ENCODE results near the gene UNC13D. TPM values are rescaled to one million over a fixed set of nuclear protein-coding genes. Genes with fewer than 3 reads are reported as not detected.

Gene UNC13D
- total RNA-seq, 2 donors from 2014 or later = 6.3 to 6.4 TPM

DNA sequence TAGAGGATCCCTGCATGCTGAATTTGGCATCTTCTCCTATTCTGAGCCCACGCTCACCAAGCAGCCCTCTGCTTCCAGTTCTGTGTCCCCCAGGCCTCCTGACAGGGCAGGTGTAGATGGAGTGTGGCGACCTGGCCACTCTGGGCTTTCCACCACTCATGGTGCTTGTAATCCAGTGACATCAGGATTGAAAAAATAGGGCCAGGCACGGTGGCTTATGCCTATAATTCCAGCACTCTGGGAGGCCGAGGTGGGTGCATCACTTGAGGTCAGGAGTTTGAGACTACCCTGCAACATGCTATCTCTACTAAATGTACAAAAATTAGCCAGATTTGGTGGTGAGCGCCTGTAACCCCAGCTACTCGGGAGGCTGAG is 30.2 kb downstream of the UNC13D start:
- peaks cover 48% of the 10 kb centered on the region for H3K36me3 Mint-ChIP-seq (ENCODE audit: low read depth)
- Histone ChIP-seq H3K27me3 (ENCODE audit: control insufficient read depth, insufficient read depth, low read length, poor library complexity, severe bottlenecking) (no peaks in the 10 kb centered on the region), H3K9me3 (ENCODE audit: control insufficient read depth, low read length) (no peaks in the 10 kb centered on the region), H3K4me1 (ENCODE audit: control insufficient read depth, insufficient read depth, low read length) (no peaks in the 10 kb centered on the region), H3K27ac (ENCODE audit: low read depth, low read length) (no peak overlapping the region), H3K9ac (ENCODE audit: extremely low read depth, low read length, poor library complexity, severe bottlenecking) (no peak overlapping the region), H3K36me3 (ENCODE audit: control insufficient read depth, insufficient read depth, low read length) (peaks cover 66% of the 10 kb centered on the region), H3K4me3 (ENCODE audit: low read length) (no peak overlapping the region)
- no peaks in the 10 kb centered on the region for H3K9me3 Mint-ChIP-seq
- DNase-seq = no peak
- TF ChIP-seq, protein P1, sequence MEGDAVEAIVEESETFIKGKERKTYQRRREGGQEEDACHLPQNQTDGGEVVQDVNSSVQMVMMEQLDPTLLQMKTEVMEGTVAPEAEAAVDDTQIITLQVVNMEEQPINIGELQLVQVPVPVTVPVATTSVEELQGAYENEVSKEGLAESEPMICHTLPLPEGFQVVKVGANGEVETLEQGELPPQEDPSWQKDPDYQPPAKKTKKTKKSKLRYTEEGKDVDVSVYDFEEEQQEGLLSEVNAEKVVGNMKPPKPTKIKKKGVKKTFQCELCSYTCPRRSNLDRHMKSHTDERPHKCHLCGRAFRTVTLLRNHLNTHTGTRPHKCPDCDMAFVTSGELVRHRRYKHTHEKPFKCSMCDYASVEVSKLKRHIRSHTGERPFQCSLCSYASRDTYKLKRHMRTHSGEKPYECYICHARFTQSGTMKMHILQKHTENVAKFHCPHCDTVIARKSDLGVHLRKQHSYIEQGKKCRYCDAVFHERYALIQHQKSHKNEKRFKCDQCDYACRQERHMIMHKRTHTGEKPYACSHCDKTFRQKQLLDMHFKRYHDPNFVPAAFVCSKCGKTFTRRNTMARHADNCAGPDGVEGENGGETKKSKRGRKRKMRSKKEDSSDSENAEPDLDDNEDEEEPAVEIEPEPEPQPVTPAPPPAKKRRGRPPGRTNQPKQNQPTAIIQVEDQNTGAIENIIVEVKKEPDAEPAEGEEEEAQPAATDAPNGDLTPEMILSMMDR (conservative IDR thresholded peaks at IDR 0.05) = no peak
- WGBS, 2 experiments (ENCODE audit: insufficient coverage in 1 of 2, insufficient read length in 1 of 2) = 95 to 98% methylated on average over 5 to 6 of the region's 6 CpGs
- H3K27me3 Mint-ChIP-seq (ENCODE audit: insufficient read depth) = no peaks in the 10 kb centered on the region
- no peak overlapping the region for H3K27ac Mint-ChIP-seq
- no peak overlapping the region for H3K4me3 Mint-ChIP-seq
- no peaks in the 10 kb centered on the region for H3K4me1 Mint-ChIP-seq

- H3K9me3 ChIP-seq (ENCODE audit: control insufficient read depth, low read length) = no peaks in the 10 kb centered on the region
- no peak overlapping the region for H3K4me3 Mint-ChIP-seq
- H3K4me1 ChIP-seq (ENCODE audit: control insufficient read depth, insufficient read depth, low read length) = no peaks in the 10 kb centered on the region
- no peak overlapping the region for H3K27ac Mint-ChIP-seq
- H3K27me3 Mint-ChIP-seq (ENCODE audit: insufficient read depth) = no peaks in the 10 kb centered on the region
- no peaks in the 10 kb centered on the region for H3K27me3 ChIP-seq (ENCODE audit: control insufficient read depth, insufficient read depth, low read length, poor library complexity, severe bottlenecking)
- TF ChIP-seq, protein P1 (conservative IDR thresholded peaks at IDR 0.05) = no peak
- H3K27ac ChIP-seq (ENCODE audit: low read depth, low read length) = no peak overlapping the region
- H3K9ac ChIP-seq (ENCODE audit: extremely low read depth, low read length, poor library complexity, severe bottlenecking) = no peak overlapping the region
- no peaks in the 10 kb centered on the region for H3K9me3 Mint-ChIP-seq
- H3K36me3 ChIP-seq (ENCODE audit: control insufficient read depth, insufficient read depth, low read length) = peaks cover 60% of the 10 kb centered on the region
- H3K4me3 ChIP-seq (ENCODE audit: low read length) = no peak overlapping the region
- peaks cover 41% of the 10 kb centered on the region for H3K36me3 Mint-ChIP-seq (ENCODE audit: low read depth)
- H3K4me1 Mint-ChIP-seq = no peaks in the 10 kb centered on the region
- DNase-seq = no peak
- 91 to 97% methylated on average over 13 to 24 of the region's 24 CpGs for WGBS, 2 experiments (ENCODE audit: insufficient coverage in 1 of 2, insufficient read length in 1 of 2)
Observed at GRCh38 chr17:75813081-75814020, 30.9 kb downstream of the UNC13D start.

DNA sequence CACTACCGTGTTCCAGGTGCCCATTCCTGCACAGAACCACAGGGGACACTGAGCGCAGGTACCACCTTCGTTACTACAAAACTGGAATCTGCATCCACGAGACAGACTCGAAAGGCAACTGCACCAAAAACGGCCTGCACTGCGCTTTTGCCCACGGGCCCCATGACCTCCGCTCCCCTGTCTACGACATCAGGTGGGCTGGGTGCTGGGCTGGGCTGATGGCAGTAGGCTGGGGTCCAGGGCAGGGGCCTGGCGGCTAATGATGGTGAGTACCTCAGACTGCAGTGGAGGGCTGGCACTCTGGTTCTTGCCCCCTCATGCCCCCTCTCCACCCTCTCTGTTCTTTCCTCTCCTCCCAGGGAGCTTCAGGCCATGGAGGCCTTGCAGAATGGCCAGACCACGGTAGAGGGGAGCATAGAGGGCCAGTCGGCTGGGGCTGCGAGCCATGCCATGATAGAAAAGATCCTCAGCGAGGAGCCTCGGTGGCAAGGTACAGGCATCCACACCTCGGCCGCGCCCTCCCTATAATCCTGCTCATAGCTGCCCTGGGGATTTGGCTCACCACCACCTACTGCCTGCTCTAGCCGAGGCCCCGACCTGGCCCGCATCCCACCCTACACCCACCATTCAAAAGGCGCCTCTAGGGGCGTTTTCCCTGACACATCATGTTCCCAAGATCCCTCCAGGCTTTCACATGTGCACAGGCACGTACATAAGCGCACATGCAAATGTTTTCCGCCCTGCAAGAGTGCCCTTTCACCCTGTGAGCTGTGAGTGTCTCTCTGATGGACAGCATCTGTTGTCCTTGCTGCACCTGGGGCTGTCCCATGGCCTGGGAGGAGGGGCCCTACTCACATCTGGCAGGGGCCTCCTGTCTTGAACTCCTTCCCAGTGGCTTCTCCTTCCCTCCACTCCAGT is 31.8 kb downstream of the UNC13D start:
- H3K4me3 ChIP-seq (ENCODE audit: low read length) = no peak overlapping the region
- H3K27me3 ChIP-seq (ENCODE audit: control insufficient read depth, insufficient read depth, low read length, poor library complexity, severe bottlenecking) = no peaks in the 10 kb centered on the region
- WGBS, 2 experiments (ENCODE audit: insufficient coverage in 1 of 2, insufficient read length in 1 of 2) = 94 to 96% methylated on average over 18 to 27 of the region's 27 CpGs
- no peaks in the 10 kb centered on the region for H3K27me3 Mint-ChIP-seq (ENCODE audit: insufficient read depth)
- no peaks in the 10 kb centered on the region for H3K9me3 ChIP-seq (ENCODE audit: control insufficient read depth, low read length)
- H3K36me3 ChIP-seq (ENCODE audit: control insufficient read depth, insufficient read depth, low read length) = peaks cover 53% of the 10 kb centered on the region
- no peak overlapping the region for H3K27ac ChIP-seq (ENCODE audit: low read depth, low read length)
- TF ChIP-seq, protein P1 (conservative IDR thresholded peaks at IDR 0.05) = no peak
- no peaks in the 10 kb centered on the region for H3K9me3 Mint-ChIP-seq
- DNase-seq = peak; percentile 47
- no peak overlapping the region for H3K9ac ChIP-seq (ENCODE audit: extremely low read depth, low read length, poor library complexity, severe bottlenecking)
- H3K4me1 ChIP-seq (ENCODE audit: control insufficient read depth, insufficient read depth, low read length) = no peaks in the 10 kb centered on the region
- peaks cover 37% of the 10 kb centered on the region for H3K36me3 Mint-ChIP-seq (ENCODE audit: low read depth)
- H3K4me3 Mint-ChIP-seq = no peak overlapping the region
- no peaks in the 10 kb centered on the region for H3K4me1 Mint-ChIP-seq
- no peak overlapping the region for H3K27ac Mint-ChIP-seq

Measured in endodermal cell (in vitro differentiated cells).